Thoracic aorta (tissue), 2 donors: ENCODE measurements around the gene HPS3. TPM values are rescaled to one million over a fixed set of nuclear protein-coding genes. Genes with fewer than 3 reads are reported as not detected.

Experiments used
- ATAC-seq: fragments of 150-250 bp; one replicate; pipeline ENCODE4 v1.8.0; 2017; ENCODE audit warnings: low read depth; ENCODE audit not compliant: insufficient number of reproducible peaks, low FRiP score
- DNase-seq: peaks from one replicate; pipeline ENCODE4 v3.0.0-alpha.2; 2020; ENCODE audit warnings: low spot score
- H3K27ac ChIP-seq, 2 donors: fragments of 200-600 bp; sonication (generic); 1 replicate in 1 of 2; 2 replicates in 1 of 2; pipeline ENCODE4 v1.5.1; 2016; ENCODE audit warnings: mild to moderate bottlenecking in 2 of 2, moderate library complexity in 2 of 2
- H3K27me3 ChIP-seq: fragments of 200-600 bp; sonication (generic); replicated peaks from 2 replicates; pipeline ENCODE4 v1.6.0; 2016; ENCODE audit warnings: mild to moderate bottlenecking; ENCODE audit not compliant: insufficient read depth
- H3K36me3 ChIP-seq: fragments of 200-600 bp; sonication (generic); one replicate; pipeline ENCODE4 v1.5.1; 2016
- H3K4me1 ChIP-seq, 2 donors: fragments of 200-600 bp; sonication (generic); 1 replicate in 1 of 2; 2 replicates in 1 of 2; pipeline versions ENCODE4 v1.5.1 to v1.6.0; 2016; ENCODE audit warnings: low read depth in 2 of 2, mild to moderate bottlenecking in 1 of 2; ENCODE audit not compliant: control insufficient read depth in 1 of 2
- H3K4me3 ChIP-seq: fragments of 200-600 bp; sonication (generic); 2 replicates; pipeline ENCODE4 v1.5.1; 2016; ENCODE audit warnings: mild to moderate bottlenecking
- H3K9me3 ChIP-seq: fragments of 200-600 bp; sonication (generic); 2 replicates; pipeline ENCODE4 v1.5.1; 2016
- total RNA-seq, 2 donors: library from RNA; depleted of rRNA; stranded (reverse); fragments of >200 nt; gene quantifications; one replicate each; pipeline versions ENCODE4 v1.1.0 to v1.2.3, GENCODE V29; 2016
- TF ChIP-seq, protein P1 (sequence below): fragments of 200-600 bp; sonication (generic); IDR thresholded peaks from one replicate; pipeline ENCODE4 v1.5.1; 2019; ENCODE audit warnings: antibody characterized with exemption

The HPS3 gene
- total RNA-seq, 2 donors from 2014 or later = 21.3 to 22.9 TPM

DNA sequence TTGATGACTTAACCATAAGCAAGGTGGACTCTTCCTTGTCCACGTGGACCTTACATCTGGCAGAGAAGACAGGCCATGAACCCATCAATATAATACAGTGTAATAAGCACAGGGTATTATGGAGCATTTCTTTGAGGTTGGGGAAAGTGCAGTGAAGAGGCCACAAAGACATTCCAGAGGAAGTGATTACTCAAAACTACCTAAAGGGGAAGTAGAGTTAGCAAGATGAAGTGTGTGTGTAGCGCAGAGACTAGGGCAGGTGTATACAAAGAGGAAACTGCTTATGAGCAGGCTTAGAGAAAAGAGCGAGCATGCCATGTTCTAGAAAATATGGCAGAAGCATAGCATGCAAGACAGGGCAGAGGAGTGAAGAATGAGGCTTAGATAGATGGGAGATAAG, 74.3 kb downstream of the HPS3 start:
- Histone ChIP-seq H3K9me3 (no peaks in the 10 kb centered on the region), H3K36me3 (no peaks in the 10 kb centered on the region), H3K4me3 (no peak overlapping the region), H3K27me3 (no peaks in the 10 kb centered on the region), H3K4me1 (no peaks in the 10 kb centered on the region), H3K27ac (no peak overlapping the region)
- DNase-seq = no peak
- no peak for ATAC-seq
- TF ChIP-seq, protein P1, sequence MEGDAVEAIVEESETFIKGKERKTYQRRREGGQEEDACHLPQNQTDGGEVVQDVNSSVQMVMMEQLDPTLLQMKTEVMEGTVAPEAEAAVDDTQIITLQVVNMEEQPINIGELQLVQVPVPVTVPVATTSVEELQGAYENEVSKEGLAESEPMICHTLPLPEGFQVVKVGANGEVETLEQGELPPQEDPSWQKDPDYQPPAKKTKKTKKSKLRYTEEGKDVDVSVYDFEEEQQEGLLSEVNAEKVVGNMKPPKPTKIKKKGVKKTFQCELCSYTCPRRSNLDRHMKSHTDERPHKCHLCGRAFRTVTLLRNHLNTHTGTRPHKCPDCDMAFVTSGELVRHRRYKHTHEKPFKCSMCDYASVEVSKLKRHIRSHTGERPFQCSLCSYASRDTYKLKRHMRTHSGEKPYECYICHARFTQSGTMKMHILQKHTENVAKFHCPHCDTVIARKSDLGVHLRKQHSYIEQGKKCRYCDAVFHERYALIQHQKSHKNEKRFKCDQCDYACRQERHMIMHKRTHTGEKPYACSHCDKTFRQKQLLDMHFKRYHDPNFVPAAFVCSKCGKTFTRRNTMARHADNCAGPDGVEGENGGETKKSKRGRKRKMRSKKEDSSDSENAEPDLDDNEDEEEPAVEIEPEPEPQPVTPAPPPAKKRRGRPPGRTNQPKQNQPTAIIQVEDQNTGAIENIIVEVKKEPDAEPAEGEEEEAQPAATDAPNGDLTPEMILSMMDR = no peak

DNA sequence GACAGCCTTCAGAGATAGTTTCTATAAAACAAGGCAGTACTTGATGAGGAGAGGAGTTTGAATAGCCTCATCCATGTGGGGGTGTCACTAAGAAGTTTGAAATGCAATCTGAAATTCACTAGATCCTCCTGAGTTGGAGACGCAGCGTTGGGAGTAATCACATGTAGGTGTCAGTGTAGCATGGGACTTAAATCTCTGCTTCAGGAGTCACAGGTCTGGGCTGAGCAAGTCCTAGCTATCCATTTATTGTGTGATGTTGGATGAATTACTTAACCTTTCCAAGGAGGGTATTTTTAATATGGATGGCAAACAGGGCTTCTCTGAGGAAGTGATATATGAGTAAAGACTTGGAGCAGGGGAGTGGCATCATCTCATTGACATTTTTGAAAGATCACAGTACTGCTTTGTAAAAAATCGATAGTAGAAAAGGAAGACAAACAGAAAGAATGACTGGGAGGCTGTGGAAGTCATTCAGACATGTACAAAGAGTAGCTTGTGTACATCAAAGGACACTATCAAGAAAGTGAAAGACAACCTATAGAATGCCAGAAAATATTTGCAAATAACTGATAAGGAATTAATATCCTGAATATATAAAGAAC, 75.1 kb downstream of the HPS3 start:
- Histone ChIP-seq H3K27ac (no peak overlapping the region), H3K27me3 (no peaks in the 10 kb centered on the region), H3K4me3 (no peak overlapping the region), H3K36me3 (no peaks in the 10 kb centered on the region), H3K9me3 (no peaks in the 10 kb centered on the region), H3K4me1 (no peaks in the 10 kb centered on the region)
- DNase-seq (no peak), ATAC-seq (no peak)
- TF ChIP-seq, protein P1 = no peak

DNA sequence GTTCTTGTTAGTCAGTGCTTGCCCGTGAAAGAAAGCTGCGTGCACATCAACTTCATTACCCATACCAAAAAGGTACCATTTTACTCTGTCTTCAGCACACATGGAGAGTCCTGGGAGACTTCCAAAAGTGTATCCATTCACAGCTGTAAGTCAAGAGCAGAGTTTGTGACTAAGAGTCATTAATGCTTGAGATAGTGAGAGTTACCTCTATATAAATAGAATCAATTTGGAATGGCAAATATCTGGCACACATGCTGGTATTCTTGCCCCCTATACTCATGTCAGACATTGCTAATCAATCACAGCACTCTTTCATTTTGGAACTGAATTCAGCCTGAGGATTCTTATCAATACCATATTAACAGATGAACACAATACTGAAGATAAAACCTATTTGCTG, 78.0 kb downstream of the HPS3 start:
- Histone ChIP-seq H3K4me3 (no peak overlapping the region), H3K4me1 (no peaks in the 10 kb centered on the region), H3K9me3 (no peaks in the 10 kb centered on the region), H3K27me3 (no peaks in the 10 kb centered on the region), H3K36me3 (no peaks in the 10 kb centered on the region), H3K27ac (no peak overlapping the region)
- TF ChIP-seq, protein P1 = no peak
- ATAC-seq = no peak
- DNase-seq = no peak

DNA sequence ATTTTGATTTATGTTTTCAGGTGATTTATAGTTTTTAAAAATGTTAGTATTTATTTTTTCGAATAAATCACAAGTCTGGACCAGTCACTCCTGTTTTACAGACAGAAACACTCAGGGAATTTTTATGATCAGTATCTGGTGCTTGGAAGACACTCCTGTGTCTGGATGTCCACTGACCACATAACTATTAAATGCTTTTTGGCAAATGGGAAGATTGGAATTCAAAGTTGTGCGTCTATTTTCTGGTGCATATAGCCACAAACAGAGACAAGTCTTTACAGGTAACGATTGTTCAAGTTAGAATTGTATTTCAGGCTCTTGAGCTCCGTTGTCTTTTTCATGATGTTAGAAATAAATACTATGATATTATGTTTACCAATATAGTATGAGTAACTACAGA, 80.0 kb downstream of the HPS3 start:
- no peaks in the 10 kb centered on the region for H3K36me3 ChIP-seq
- no peaks in the 10 kb centered on the region for H3K4me1 ChIP-seq
- DNase-seq (no peak), ATAC-seq (no peak)
- H3K4me3 ChIP-seq = no peak overlapping the region
- H3K9me3 ChIP-seq = no peaks in the 10 kb centered on the region
- H3K27me3 ChIP-seq = no peaks in the 10 kb centered on the region
- TF ChIP-seq, protein P1 = no peak
- H3K27ac ChIP-seq = no peak overlapping the region

DNA sequence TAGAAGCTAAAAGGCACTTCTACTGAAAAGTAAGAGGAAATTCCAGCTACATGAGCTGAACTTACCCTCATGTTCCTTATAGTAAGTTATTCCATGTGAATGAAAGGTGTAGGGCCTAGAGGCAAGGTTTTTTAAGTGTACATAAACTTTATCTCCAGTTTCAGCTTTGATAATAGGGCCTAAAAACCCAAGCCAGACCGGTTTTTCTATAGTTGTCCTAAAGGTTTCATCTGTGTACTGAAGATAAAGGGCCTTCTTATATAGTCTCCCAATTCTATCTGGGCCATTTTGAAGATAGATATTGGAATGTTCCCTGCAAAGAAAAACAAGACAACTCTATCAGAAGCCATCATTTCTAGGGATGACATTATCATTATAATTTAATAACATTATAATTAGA, 82.9 kb downstream of the HPS3 start:
- H3K36me3 ChIP-seq = no peaks in the 10 kb centered on the region
- H3K4me1 ChIP-seq = peaks cover 0 to 7% of the 10 kb centered on the region in 2 donors
- H3K27ac ChIP-seq = no peak overlapping the region
- no peak for ATAC-seq
- TF ChIP-seq, protein P1 = no peak
- H3K4me3 ChIP-seq = no peak overlapping the region
- no peaks in the 10 kb centered on the region for H3K9me3 ChIP-seq
- H3K27me3 ChIP-seq = no peaks in the 10 kb centered on the region
- DNase-seq = no peak
